KG1 (cell line): ENCODE data around the gene SLC1A3.
A peak's percentile ranks its signal among the peaks of the same experiment; 100 is the strongest.

Experiments
- DNase-seq: peaks from one replicate; lab custom pipeline; 2025; lab: John Stamatoyannopoulos, UW

SLC1A3 gene

DNA sequence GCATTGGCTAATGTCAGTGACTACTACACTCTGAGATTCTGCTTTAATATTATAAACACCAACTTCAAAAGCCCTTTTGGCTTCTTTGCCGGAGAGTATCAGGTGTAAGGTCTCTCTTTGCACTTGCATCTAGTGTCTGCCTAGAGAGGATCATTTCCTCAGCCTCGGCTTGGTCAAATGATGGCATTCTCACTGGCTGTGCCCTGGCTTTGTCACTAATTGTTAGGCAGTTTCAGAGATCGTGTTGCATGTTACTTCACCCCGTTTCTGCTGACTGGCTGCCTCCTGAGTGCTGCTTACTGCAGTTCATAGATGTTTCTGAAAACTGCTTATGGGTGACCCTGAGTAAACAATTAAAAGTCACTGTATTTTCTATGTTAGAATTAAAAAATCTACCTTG lies 48.8 kb downstream of the SLC1A3 start:
- DNase-seq, result no peak

- no peak for DNase-seq
Observed at GRCh38 chr5:36656556-36656955, 50.1 kb downstream of the SLC1A3 start.

- peak; percentile 56 for DNase-seq
Observed at GRCh38 chr5:36657563-36657995, 51.2 kb downstream of the SLC1A3 start.

GRCh38 chr5:36658038-36658756 lies 51.8 kb downstream of the SLC1A3 start:
- DNase-seq, result no peak

DNA sequence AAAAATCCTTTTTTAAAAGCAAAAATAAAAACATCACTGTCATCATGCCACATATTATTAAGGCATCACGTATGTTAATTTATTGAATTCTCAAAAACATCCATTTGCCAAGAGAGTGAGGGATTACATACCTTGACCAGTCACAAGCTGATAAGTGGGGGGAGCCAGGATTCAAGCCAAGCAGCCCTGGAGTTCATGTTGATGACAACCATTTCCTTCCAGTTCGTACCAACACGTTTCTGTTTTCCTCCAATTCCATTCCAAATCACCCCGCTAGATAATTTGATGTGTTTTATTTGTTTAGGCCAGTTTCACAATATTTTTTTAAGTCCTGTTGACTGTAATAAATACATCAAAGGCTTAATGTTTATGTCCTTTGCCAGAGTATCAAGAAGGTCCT lies 53.0 kb downstream of the SLC1A3 start:
- DNase-seq, result no peak

GRCh38 chr5:36660397-36661049 lies 54.1 kb downstream of the SLC1A3 start:
- DNase-seq, result no peak

- no peak for DNase-seq
Observed at GRCh38 chr5:36661456-36662220, 55.2 kb downstream of the SLC1A3 start.

DNA sequence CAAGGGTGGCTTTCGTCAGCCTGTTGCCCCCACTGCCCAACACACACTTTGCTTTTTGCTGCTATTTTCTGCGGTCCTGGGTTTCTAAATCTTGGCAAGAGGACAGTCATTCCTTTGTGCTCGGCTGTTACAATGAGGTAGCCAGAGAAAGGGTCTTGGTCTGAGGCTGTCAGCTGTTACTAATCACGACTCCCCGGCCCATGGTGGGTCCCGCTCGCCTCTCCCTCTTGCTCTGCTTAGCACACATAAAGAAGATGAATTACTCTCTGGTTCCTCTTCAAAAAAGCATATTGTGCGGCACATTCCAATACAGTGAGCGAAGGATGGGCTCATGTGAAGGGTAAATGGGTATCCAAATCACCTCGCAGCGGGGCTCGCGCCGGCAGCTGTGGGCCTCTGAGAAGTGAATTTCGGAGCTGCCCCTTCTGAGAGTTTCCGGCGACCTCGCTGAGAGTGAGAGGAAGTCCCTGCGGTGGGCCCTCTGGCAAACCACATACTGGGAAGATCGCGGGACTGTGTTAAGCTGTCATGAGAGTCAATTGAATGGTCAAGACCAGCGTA lies 56.0 kb downstream of the SLC1A3 start:
- no peak for DNase-seq

DNA sequence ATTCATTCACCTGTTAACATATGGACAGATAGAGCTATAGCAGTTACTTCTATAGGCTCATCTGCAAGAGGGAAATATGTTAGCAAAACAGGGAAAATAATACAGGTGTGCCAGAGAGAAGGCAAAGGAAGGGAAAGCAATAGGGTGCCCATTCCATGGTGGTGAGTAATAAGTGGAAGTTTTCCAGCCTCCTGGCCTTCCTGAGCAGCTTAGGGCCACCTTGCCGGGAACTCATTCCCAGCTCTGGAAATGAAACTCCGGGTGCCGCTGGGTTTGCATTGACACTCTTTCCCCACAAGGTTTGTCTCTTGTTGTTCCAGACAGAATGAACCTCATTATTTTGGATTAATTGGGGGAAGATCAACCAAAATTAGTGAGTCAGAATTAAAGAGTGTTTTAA lies 58.4 kb downstream of the SLC1A3 start:
- DNase-seq, result no peak

DNA sequence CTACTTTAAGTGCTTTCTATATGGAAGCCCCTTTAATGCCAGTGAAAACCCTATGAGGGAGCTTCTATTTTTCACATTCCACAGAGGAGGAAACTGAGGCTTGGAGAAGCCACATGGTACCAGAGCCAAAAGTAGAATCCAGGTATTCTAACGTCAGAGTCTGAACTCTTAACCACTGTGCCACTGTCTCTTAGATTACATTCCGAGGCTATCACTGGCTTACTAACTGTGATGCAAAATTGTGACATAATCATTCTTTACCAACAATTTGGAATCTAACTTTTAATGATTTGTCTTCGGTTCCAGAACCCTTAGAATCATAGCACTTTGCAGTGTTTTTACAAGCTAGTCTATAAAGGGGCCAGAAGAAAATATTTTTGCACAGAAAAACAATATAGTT lies 59.2 kb downstream of the SLC1A3 start:
- DNase-seq, result no peak

GRCh38 chr5:36666274-36666673 lies 59.9 kb downstream of the SLC1A3 start:
- no peak for DNase-seq

GRCh38 chr5:36666986-36667385 lies 60.6 kb downstream of the SLC1A3 start:
- no peak for DNase-seq

GRCh38 chr5:36667824-36668223 lies 61.4 kb downstream of the SLC1A3 start:
- DNase-seq, result no peak

- no peak for DNase-seq
Observed at GRCh38 chr5:36669015-36669651, 62.7 kb downstream of the SLC1A3 start.

DNA sequence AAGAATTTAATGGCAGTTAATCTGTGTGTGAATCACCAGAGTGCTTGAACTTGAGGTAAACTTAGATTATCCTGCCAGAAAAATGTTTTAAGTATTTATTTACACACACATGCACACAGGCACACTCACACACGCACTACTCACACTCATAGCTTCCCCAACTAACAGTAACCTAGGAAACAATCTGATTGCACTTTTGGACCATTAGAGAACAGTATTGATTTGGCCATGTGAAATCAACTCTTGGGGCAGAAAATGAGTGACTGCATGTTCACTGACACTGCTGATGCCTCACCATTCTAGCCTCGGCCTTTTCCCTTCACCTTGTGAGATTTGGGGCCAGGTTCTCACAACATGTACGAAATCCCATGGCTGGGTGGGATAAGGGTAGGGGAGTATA lies 64.1 kb downstream of the SLC1A3 start:
- no peak for DNase-seq

GRCh38 chr5:36675282-36675681 lies 68.9 kb downstream of the SLC1A3 start:
- DNase-seq, result no peak

DNA sequence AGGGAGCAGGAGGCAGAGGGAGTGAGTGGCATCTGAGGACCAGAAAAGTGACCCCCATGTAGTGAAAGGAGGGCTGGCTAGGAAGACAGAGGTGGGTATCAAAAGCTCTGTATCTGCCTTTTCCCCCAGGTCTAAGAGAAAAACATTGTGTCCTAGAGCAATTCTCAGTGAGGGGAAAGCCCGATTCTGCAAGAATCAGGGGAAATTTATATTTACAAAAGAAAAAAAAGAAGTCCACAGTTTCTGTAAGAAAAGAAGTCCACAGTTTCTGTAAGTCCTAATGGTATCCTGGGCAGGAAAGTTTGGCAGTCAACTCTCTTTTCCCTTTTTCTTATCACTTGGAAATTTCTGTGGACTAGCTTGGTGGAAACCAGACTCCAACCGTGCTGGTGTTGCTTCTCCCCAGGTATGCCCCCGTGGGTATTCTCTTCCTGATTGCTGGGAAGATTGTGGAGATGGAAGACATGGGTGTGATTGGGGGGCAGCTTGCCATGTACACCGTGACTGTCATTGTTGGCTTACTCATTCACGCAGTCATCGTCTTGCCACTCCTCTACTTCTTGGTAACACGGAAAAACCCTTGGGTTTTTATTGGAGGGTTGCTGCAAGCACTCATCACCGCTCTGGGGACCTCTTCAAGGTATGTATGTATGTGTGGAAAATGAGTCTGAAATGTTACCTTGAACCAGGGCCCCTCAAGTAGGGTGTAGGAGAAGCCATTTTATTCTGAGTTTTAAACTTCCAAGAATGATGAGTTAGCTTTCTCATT lies 73.0 kb downstream of the SLC1A3 start:
- no peak for DNase-seq

GRCh38 chr5:36680066-36680465 lies 73.7 kb downstream of the SLC1A3 start:
- DNase-seq, result no peak

- DNase-seq, result no peak
Observed at GRCh38 chr5:36681711-36682110, 75.3 kb downstream of the SLC1A3 start.

- no peak for DNase-seq
Observed at GRCh38 chr5:36682499-36682898, 76.1 kb downstream of the SLC1A3 start.

GRCh38 chr5:36683821-36684434 lies 77.5 kb downstream of the SLC1A3 start:
- DNase-seq, result no peak
